ENCODE data around the gene SESN2.

- TF ChIP-seq POLR2A (IDR thresholded peaks at IDR 0.05) = no peak
- no peak for TF ChIP-seq CTCF (IDR thresholded peaks at IDR 0.05)
Measured at GRCh38 chr1:28323720-28324119, 64.4 kb downstream of the SESN2 start.
